CD4-positive, CD25-positive, alpha-beta regulatory T cell (primary cell): ENCODE data around the gene PNPLA8. TPM values are rescaled to one million over a fixed set of nuclear protein-coding genes. Genes with fewer than 3 reads are reported as not detected.
"Not testable (repeated sequence)": the region's sequence is repeated elsewhere in the genome, so short reads cannot be mapped to it uniquely, and the experiment has no call there.

Source experiments
- ATAC-seq, 2 donors: fragments of 150-1000 bp; cut with Tn5 transposase; one replicate each; pipeline ENCODE4 v1.10.0; 2021; ENCODE audit warnings: low read depth in 2 of 2, moderate number of reproducible peaks in 2 of 2, moderate library complexity in 1 of 2
- DNase-seq, 3 donors: peaks; one replicate each; pipeline versions ENCODE4 v3.0.0 to v3.0.0-alpha.2; 2012 to 2022; ENCODE audit warnings: mixed read lengths in 1 of 3
- H3K27ac ChIP-seq: one replicate; pipeline ENCODE4 v1.7.0; 2013; ENCODE audit warnings: mild to moderate bottlenecking, low read length; ENCODE audit not compliant: insufficient read depth, poor library complexity, severe bottlenecking
- H3K27me3 ChIP-seq: one replicate; pipeline ENCODE4 v1.7.0; 2013; ENCODE audit warnings: low read length; ENCODE audit not compliant: control insufficient read depth, insufficient read depth
- H3K36me3 ChIP-seq: one replicate; pipeline ENCODE4 v1.7.0; 2013; ENCODE audit warnings: mild to moderate bottlenecking, low read length, moderate library complexity; ENCODE audit not compliant: control insufficient read depth, insufficient read depth
- H3K4me1 ChIP-seq: 2 replicates; pipeline ENCODE4 v1.7.0; 2013; ENCODE audit warnings: mild to moderate bottlenecking, low read length; ENCODE audit not compliant: insufficient read depth, control insufficient read depth, poor library complexity, severe bottlenecking
- H3K4me3 ChIP-seq: one replicate; pipeline ENCODE4 v1.7.0; 2013; ENCODE audit warnings: low read depth, mild to moderate bottlenecking, low read length, moderate library complexity
- H3K9me3 ChIP-seq, 2 experiments: 1 replicate in 1 of 2; 2 replicates in 1 of 2; pipeline ENCODE4 v1.7.0; 2013; ENCODE audit warnings: low read length in 2 of 2, mild to moderate bottlenecking in 1 of 2, moderate library complexity in 1 of 2; ENCODE audit not compliant: control insufficient read depth in 2 of 2
- H3K27ac Mint-ChIP-seq, 3 donors: one replicate each; pipeline ENCODE4 v1.8.0; 2020 to 2022; ENCODE audit warnings: mild to moderate bottlenecking in 3 of 3, mixed read lengths in 3 of 3, moderate library complexity in 2 of 3
- H3K27me3 Mint-ChIP-seq: one replicate; pipeline ENCODE4 v1.8.0; 2022; ENCODE audit warnings: mild to moderate bottlenecking, mixed read lengths
- H3K36me3 Mint-ChIP-seq: one replicate; pipeline ENCODE4 v1.8.0; 2020; ENCODE audit warnings: mixed read lengths
- H3K4me1 Mint-ChIP-seq, 4 donors: one replicate each; pipeline ENCODE4 v1.8.0; 2020 to 2022; ENCODE audit warnings: mixed read lengths in 4 of 4, mild to moderate bottlenecking in 1 of 4
- H3K4me3 Mint-ChIP-seq, 4 donors: one replicate each; pipeline ENCODE4 v1.8.0; 2020 to 2022; ENCODE audit warnings: mild to moderate bottlenecking in 4 of 4, mixed read lengths in 4 of 4, moderate library complexity in 3 of 4
- H3K9me3 Mint-ChIP-seq, 7 donors: one replicate each; pipeline ENCODE4 v1.8.0; 2020 to 2022; ENCODE audit warnings: mixed read lengths in 7 of 7, mild to moderate bottlenecking in 3 of 7, moderate library complexity in 2 of 7
- polyA plus RNA-seq, 4 donors: library from polyadenylated mRNA; unstranded; fragments of 300-500 nt; fragmentation: Illumina TruSeq; gene quantifications; one replicate each; pipeline ENCODE4 v1.2.3, GENCODE V29; 2021
- total RNA-seq: library from RNA; stranded (reverse); gene quantifications from one replicate; pipeline ENCODE4 v1.2.3, GENCODE V29; 2022

Gene PNPLA8
- total and polyA plus RNA-seq, 5 donors from 2014 or later: 23.3 to 62.5 (median 32.3) TPM

GRCh38 chr7:108504576-108504975 lies 21.4 kb downstream of the PNPLA8 start:
- H3K4me3 ChIP-seq, H3K4me1 ChIP-seq, H3K9me3 ChIP-seq, ATAC-seq, H3K4me3 Mint-ChIP-seq, H3K27me3 ChIP-seq, H3K27ac Mint-ChIP-seq, H3K27ac ChIP-seq, H3K9me3 Mint-ChIP-seq, H3K27me3 Mint-ChIP-seq, DNase-seq: not testable (repeated sequence)
- Mint-ChIP-seq H3K36me3 (peaks cover 21% of the 10 kb centered on the region), H3K4me1 (peaks cover 10 to 16% (median 13%) of the 10 kb centered on the region in 4 donors)
- H3K36me3 ChIP-seq: peaks cover 24% of the 10 kb centered on the region

- Histone ChIP-seq H3K4me1 (no peaks in the 10 kb centered on the region), H3K27ac (no peak overlapping the region), H3K27me3 (no peaks in the 10 kb centered on the region), H3K4me3 (no peak overlapping the region), H3K9me3 (no peaks in the 10 kb centered on the region), H3K36me3 (peaks cover 24% of the 10 kb centered on the region)
- H3K27me3 Mint-ChIP-seq: no peaks in the 10 kb centered on the region
- no peak for DNase-seq
- peak overlapping the region; percentile 44 to 88 (median 69) for H3K27ac Mint-ChIP-seq
- H3K9me3 Mint-ChIP-seq: no peaks in the 10 kb centered on the region
- peaks cover 24% of the 10 kb centered on the region for H3K36me3 Mint-ChIP-seq
- H3K4me1 Mint-ChIP-seq: peaks cover 10 to 22% (median 13%) of the 10 kb centered on the region in 4 donors
- no peak overlapping the region for H3K4me3 Mint-ChIP-seq
- peak in 1 of 2 donors; percentile 37 for ATAC-seq
These were observed 22.6 kb downstream of the PNPLA8 start for GRCh38 chr7:108503112-108504026.

- Histone ChIP-seq H3K27me3 (no peaks in the 10 kb centered on the region), H3K27ac (no peak overlapping the region), H3K4me3 (no peak overlapping the region), H3K36me3 (peaks cover 39% of the 10 kb centered on the region), H3K4me1 (no peaks in the 10 kb centered on the region), H3K9me3 (no peaks in the 10 kb centered on the region)
- no peaks in the 10 kb centered on the region for H3K27me3 Mint-ChIP-seq
- peaks cover 31% of the 10 kb centered on the region for H3K36me3 Mint-ChIP-seq
- no peak for ATAC-seq
- H3K4me1 Mint-ChIP-seq: peaks cover 10 to 23% (median 13%) of the 10 kb centered on the region in 4 donors
- no peak for DNase-seq
- no peaks in the 10 kb centered on the region for H3K9me3 Mint-ChIP-seq
- H3K4me3 Mint-ChIP-seq: no peak overlapping the region
- peak overlapping the region in 2 of 3 donors; percentile 6 to 28 for H3K27ac Mint-ChIP-seq
These were observed 26.4 kb downstream of the PNPLA8 start for GRCh38 chr7:108499566-108499965.

- H3K4me3 ChIP-seq: no peak overlapping the region
- peaks cover 29% of the 10 kb centered on the region for H3K36me3 Mint-ChIP-seq
- H3K27ac ChIP-seq: no peak overlapping the region
- ATAC-seq: no peak
- H3K27me3 ChIP-seq: no peaks in the 10 kb centered on the region
- no peaks in the 10 kb centered on the region for H3K9me3 Mint-ChIP-seq
- no peaks in the 10 kb centered on the region for H3K27me3 Mint-ChIP-seq
- no peaks in the 10 kb centered on the region for H3K4me1 ChIP-seq
- no peak overlapping the region for H3K4me3 Mint-ChIP-seq
- no peak overlapping the region for H3K27ac Mint-ChIP-seq
- H3K36me3 ChIP-seq: peaks cover 42% of the 10 kb centered on the region
- no peak for DNase-seq
- no peaks in the 10 kb centered on the region for H3K9me3 ChIP-seq
- peaks cover 5 to 25% (median 10%) of the 10 kb centered on the region in 4 donors for H3K4me1 Mint-ChIP-seq
These were observed 27.5 kb downstream of the PNPLA8 start for GRCh38 chr7:108498481-108498880.

- Mint-ChIP-seq H3K27ac (no peak overlapping the region), H3K4me1 (peaks cover 0 to 22% (median 7%) of the 10 kb centered on the region in 4 donors), H3K27me3 (no peaks in the 10 kb centered on the region), H3K4me3 (no peak overlapping the region), H3K9me3 (no peaks in the 10 kb centered on the region), H3K36me3 (peaks cover 27% of the 10 kb centered on the region)
- DNase-seq (peak; percentile 15 to 61 (median 51)), ATAC-seq (peak; percentile 68 to 71)
- Histone ChIP-seq H3K27ac (no peak overlapping the region), H3K27me3 (no peaks in the 10 kb centered on the region), H3K36me3 (peaks cover 40% of the 10 kb centered on the region), H3K4me3 (no peak overlapping the region), H3K4me1 (no peaks in the 10 kb centered on the region), H3K9me3 (no peaks in the 10 kb centered on the region)
These were observed 28.7 kb downstream of the PNPLA8 start for GRCh38 chr7:108497082-108497725.

GRCh38 chr7:108492742-108493141 lies 33.2 kb downstream of the PNPLA8 start:
- Mint-ChIP-seq H3K4me1 (peaks cover 0 to 6% (median 2%) of the 10 kb centered on the region in 4 donors), H3K27me3 (no peaks in the 10 kb centered on the region), H3K4me3 (no peak overlapping the region), H3K27ac (peak overlapping the region in 1 of 3 donors; percentile 55), H3K36me3 (peaks cover 21% of the 10 kb centered on the region), H3K9me3 (no peaks in the 10 kb centered on the region)
- H3K27me3 ChIP-seq: no peaks in the 10 kb centered on the region
- no peak overlapping the region for H3K4me3 ChIP-seq
- ATAC-seq (no peak), DNase-seq (no peak)
- H3K36me3 ChIP-seq: peaks cover 30% of the 10 kb centered on the region
- no peaks in the 10 kb centered on the region for H3K4me1 ChIP-seq
- no peak overlapping the region for H3K27ac ChIP-seq
- no peaks in the 10 kb centered on the region for H3K9me3 ChIP-seq

- Mint-ChIP-seq H3K27ac (peak overlapping the region in 1 of 3 donors; percentile 43), H3K4me1 (peaks cover 0 to 5% (median 1%) of the 10 kb centered on the region in 4 donors), H3K27me3 (no peaks in the 10 kb centered on the region), H3K36me3 (peaks cover 22% of the 10 kb centered on the region), H3K4me3 (no peak overlapping the region), H3K9me3 (no peaks in the 10 kb centered on the region)
- Histone ChIP-seq H3K36me3 (peaks cover 27% of the 10 kb centered on the region), H3K4me3 (no peak overlapping the region), H3K4me1 (no peaks in the 10 kb centered on the region), H3K9me3 (no peaks in the 10 kb centered on the region), H3K27me3 (no peaks in the 10 kb centered on the region), H3K27ac (no peak overlapping the region)
- ATAC-seq: no peak
- DNase-seq: no peak
These were observed 37.0 kb downstream of the PNPLA8 start for GRCh38 chr7:108488768-108489538.
